Suprapubic skin (tissue), 3 donors: Measurements from ENCODE around the gene MOCOS.

Experiments
- POLR2A ChIP-seq, 2 donors: fragments of 450-650 bp; IDR thresholded peaks; one replicate each; pipeline ENCODE4 v1.6.1; 2017; ENCODE audit warnings: antibody characterized with exemption in 2 of 2, mild to moderate bottlenecking in 2 of 2, moderate library complexity in 2 of 2
- TF ChIP-seq, protein P1 (sequence below), 2 donors: fragments of 200-600 bp in 1 of 2; fragments of 450-650 bp in 1 of 2; sonication (generic) in 1 of 2; IDR thresholded peaks; one replicate each; pipeline ENCODE4 v1.5.1; 2016 to 2019; ENCODE audit warnings: antibody characterized with exemption in 2 of 2, mild to moderate bottlenecking in 1 of 2, moderate library complexity in 1 of 2

DNA sequence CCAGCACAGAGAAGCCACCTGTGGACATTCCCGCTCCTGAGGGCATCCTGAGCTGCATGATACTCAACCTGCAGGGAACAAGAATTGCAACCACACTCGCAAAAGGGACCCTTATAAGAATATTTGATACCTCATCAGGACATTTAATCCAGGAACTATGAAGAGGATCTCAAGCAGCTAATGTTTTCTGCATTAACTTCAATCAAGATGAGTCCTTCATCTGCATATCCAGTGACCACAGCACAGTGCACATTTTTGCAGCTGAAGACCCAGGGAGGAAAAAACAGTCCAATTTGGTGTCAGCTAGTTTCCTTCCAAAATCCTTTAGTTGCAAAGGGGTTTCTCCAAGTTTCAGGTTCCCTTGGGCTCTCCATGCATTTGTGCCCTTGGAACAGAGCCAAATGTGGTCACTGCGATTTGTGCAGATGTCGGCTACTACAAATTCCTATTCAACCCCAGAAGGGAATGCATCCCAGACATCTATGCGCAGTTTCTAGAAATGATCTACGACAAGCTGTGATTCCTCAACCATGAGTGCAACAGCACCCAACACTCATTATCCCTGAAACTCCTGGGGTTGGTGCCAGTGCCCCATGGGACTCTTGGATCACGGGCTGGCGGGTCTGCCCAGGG, 86.9 kb downstream of the MOCOS start:
- TF ChIP-seq, protein P1, sequence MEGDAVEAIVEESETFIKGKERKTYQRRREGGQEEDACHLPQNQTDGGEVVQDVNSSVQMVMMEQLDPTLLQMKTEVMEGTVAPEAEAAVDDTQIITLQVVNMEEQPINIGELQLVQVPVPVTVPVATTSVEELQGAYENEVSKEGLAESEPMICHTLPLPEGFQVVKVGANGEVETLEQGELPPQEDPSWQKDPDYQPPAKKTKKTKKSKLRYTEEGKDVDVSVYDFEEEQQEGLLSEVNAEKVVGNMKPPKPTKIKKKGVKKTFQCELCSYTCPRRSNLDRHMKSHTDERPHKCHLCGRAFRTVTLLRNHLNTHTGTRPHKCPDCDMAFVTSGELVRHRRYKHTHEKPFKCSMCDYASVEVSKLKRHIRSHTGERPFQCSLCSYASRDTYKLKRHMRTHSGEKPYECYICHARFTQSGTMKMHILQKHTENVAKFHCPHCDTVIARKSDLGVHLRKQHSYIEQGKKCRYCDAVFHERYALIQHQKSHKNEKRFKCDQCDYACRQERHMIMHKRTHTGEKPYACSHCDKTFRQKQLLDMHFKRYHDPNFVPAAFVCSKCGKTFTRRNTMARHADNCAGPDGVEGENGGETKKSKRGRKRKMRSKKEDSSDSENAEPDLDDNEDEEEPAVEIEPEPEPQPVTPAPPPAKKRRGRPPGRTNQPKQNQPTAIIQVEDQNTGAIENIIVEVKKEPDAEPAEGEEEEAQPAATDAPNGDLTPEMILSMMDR (IDR thresholded peaks at IDR 0.05) = no peak
- no peak for TF ChIP-seq POLR2A (IDR thresholded peaks at IDR 0.05)
